LNCAP (cell line): Measurements from ENCODE around the gene ACTRT2.

ENCODE experiments used
- TF ChIP-seq, protein P1 (sequence below): fragments of 450-650 bp; IDR thresholded peaks from 2 replicates; pipeline ENCODE4 v1.5.1; 2017; ENCODE audit warnings: mild to moderate bottlenecking

ACTRT2 gene

DNA sequence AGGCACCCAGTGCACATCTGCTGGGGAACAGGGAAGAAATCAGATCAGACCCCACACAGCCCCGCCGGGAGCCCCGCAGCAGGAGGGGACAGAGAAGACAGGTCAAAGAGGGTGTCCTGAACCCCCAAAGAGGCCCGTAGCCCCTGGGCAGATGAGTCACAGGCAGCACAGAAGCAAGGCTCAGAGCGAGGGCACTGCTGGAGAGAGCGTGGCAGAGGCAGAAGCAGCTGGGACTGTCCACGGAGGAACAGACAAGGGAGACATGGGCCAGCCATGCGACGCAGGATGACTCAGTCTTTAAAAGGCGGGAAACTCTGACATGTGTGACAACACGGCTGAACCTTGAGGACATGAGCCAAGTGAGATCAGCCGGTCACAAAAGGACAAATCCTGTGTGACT is 33.2 kb downstream of the ACTRT2 start:
- TF ChIP-seq, protein P1, sequence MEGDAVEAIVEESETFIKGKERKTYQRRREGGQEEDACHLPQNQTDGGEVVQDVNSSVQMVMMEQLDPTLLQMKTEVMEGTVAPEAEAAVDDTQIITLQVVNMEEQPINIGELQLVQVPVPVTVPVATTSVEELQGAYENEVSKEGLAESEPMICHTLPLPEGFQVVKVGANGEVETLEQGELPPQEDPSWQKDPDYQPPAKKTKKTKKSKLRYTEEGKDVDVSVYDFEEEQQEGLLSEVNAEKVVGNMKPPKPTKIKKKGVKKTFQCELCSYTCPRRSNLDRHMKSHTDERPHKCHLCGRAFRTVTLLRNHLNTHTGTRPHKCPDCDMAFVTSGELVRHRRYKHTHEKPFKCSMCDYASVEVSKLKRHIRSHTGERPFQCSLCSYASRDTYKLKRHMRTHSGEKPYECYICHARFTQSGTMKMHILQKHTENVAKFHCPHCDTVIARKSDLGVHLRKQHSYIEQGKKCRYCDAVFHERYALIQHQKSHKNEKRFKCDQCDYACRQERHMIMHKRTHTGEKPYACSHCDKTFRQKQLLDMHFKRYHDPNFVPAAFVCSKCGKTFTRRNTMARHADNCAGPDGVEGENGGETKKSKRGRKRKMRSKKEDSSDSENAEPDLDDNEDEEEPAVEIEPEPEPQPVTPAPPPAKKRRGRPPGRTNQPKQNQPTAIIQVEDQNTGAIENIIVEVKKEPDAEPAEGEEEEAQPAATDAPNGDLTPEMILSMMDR = no peak

DNA sequence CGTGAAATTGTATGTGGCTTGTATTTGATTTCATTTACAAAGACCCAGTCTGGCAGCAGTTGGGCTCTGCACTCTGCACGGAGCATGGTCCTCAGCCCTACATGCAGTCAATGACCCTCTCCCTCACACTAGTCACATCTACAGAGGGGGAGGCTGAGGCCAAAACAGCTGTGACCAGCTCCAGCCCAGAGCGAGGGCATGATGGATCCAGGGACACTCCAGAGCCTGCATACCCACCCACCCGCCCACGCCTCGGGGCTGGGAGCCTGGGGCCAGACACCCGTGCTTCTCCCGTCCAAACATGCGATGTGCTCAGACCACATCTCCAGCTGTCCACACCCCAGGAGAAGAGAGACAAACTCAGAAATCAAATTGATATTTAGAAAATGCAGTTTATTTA is 33.8 kb downstream of the ACTRT2 start:
- TF ChIP-seq, protein P1 = no peak

DNA sequence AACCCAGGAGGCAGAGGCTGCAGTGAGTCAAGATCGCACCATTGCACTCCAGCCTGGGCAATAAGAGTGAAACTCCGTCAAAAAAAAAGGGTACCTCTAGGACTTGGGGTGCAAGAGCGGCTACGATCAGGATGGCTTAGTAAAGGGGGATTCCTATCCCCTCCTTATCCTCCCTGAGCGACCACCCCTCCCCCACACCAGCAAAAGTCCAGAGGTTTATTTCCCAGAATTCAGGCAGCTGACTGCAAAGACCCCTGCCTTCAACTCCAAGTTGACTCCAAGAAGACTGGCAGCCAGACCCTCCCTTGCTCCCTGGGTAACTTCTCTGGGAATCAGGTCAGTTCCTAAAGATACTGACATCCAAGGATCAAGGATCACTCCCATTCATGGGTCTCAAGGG is 35.4 kb downstream of the ACTRT2 start:
- TF ChIP-seq, protein P1 = no peak

DNA sequence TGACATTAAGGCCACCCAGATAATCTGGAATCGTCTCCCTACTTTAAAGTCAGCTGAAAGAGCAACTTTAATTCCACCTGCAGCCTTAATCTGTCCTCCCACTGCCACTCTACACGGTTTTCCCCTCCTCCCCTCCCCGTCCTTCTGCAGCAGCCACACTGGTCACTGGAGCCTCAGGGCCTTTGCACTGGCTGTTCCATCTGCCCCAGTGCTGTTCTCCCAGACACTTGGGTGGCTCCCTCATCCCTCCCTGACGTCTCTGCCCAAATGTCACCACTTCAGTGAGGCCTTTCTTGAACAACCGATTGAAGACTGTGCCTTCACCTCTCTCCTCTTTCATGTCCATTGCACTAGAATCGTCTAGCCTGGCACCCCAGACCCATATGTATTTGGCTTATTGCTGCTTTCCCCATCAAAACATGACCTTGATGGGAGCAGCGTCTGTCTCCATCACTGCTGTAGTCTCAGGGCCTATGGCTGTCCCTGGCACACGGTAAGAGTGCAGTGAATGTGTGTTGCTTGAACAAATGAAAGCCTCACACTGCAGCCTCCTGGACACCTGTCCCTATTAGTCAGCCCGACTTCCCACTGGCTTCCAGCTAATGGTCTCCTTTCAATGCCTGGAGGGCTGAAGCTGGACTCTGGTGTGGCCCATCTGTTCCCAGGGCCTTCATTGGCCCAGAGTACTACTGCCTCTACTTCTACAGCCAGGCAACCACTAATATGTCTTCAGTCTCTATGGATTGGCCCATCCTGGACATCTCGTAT is 37.2 kb downstream of the ACTRT2 start:
- TF ChIP-seq, protein P1 = no peak

DNA sequence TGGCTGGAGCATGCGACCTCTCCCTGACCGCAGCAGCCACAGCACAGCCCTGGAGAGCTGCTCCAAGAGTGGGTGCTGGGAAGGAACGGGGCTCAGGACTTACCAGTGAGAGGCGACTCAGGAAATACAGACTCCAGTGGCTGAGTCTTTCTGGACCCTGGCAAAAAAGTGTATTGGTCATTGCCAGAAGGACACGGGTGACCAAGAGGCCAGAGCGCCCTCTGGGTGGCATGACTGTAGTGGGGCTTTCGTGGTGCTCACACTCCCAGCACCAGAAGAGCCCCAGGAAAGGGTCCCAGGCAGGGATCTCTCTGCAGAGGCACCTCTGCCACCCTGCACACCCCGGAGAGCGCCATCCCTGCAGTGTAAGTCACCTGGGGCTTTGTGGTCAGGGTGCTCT is 38.9 kb downstream of the ACTRT2 start:
- TF ChIP-seq, protein P1 = peak; percentile 11; the same call in 1 of the 2 replicates

DNA sequence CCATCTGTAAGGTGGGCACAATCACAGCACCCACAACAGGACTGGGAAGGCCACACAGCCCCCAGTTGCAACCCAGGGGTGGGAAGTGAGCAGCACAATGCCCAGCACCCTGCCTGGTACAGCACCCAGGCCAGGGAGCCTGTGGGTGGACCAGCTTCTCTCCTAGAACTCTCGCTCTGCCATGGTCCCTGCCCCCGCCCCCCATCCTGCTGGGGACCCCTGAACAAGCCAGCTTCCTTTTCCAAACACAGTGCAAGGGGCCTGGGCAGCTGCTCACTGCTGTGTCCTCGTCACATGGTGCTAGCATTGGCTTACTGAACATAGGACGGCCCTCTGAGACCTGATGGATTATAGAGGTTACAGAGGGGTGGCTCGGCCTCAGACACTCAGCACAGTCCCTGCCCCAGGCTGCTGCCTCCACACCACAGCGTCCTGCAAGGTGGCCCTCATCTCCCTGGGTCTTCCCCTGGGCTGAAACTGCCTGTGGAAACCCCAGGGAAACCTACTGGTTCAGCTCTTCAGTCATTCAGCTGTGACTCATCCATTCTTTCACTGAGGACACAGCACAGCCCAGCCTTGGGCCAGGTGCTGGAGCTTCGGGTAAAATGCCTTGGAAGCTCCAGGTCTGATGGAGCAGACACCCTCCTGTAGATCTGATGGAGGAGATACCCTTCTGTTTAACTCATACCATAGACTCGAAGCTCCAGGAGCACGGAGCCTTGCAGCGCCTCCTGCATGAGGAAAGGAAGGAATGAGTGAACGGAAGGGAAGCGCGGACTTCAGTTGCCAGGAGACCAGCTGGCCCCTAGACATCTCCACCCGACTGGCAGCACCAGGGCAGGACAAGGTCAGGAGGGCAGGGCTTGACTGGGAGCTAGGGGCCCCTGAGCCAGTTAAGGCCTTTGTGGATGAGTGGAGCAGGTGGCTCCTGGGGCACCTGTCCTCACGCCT is 39.6 kb downstream of the ACTRT2 start:
- TF ChIP-seq, protein P1 = no peak

DNA sequence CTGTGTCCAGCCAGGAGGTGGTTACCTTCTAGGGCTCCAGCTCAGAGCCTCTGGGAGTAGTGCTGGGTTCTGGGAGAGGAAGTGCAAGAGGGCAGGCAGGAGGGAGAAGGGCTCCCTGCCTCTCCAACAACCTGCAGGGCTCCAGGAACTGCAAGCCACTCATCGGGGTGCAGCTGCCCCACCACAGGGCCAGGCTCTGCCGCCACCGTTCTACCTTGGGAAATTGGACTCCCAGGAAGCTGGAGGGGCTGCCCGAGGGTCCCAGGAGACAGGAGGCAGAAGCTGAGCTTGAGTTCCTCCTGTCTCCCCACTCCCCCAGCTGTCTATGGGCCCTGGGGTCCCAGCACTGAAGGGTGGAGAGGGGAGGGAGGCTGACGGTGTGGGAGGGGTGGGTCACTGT is 40.3 kb downstream of the ACTRT2 start:
- TF ChIP-seq, protein P1 = no peak
